Measurements from ENCODE around the gene GLO1.

The GLO1 gene

GRCh38 chr6:38715016-38715689 is 12.2 kb upstream of the GLO1 start, which contains the start of gene DNAH8:
DNAH8 (plus strand) TSS chr6:38715311; CDS start chr6:38722810, 7,499 bp downstream.
- Histone ChIP-seq H2BK5ac (ENCODE audit: low read depth, low read length, poor library complexity) (no peak within 1 kb of the TSS), H3K9ac (ENCODE audit: low read length) (no peak within 1 kb of the TSS), H3K18ac (ENCODE audit: low read length) (no peak within 1 kb of the TSS), H3K79me2 (ENCODE audit: control insufficient read depth, insufficient read depth, low read length, poor library complexity) (no peaks in the 10 kb centered on the region), H2AK5ac (ENCODE audit: low read length) (no peak within 1 kb of the TSS), H2BK12ac (ENCODE audit: low read length) (no peak within 1 kb of the TSS), H4K8ac (ENCODE audit: low read depth, low read length) (no peak within 1 kb of the TSS), H3K27me3 (ENCODE audit: insufficient read depth, low read length) (no peaks in the 10 kb centered on the region), H3K4me1 (ENCODE audit: control insufficient read depth in 1 of 2, insufficient read depth in 2 of 2, low read length in 2 of 2) (peaks cover 0 to under 1% of the 10 kb centered on the region in 2 experiments), H3K79me1 (ENCODE audit: low read length) (no peaks in the 10 kb centered on the region), H3K4ac (ENCODE audit: low read depth, low read length) (no peak within 1 kb of the TSS), H4K12ac (ENCODE audit: low read depth, low read length) (no peak within 1 kb of the TSS), H3K4me3 (ENCODE audit: low read depth, low read length) (no peak within 1 kb of the TSS), H3K9me3 (ENCODE audit: insufficient read depth, low read depth, low read length) (peaks cover 7% of the 10 kb centered on the region), H3K23ac (ENCODE audit: low read length) (no peak within 1 kb of the TSS), H3K36me3 (ENCODE audit: control insufficient read depth in 1 of 2, insufficient read depth in 2 of 2, low read length in 2 of 2) (no peaks in the 10 kb centered on the region), H2AFZ (ENCODE audit: insufficient read depth, low read length, poor library complexity) (no peak within 1 kb of the TSS), H3K4me2 (ENCODE audit: low read length) (no peak within 1 kb of the TSS), H3K14ac (ENCODE audit: low read length) (no peak within 1 kb of the TSS), H3K27ac (ENCODE audit: low read depth, low read length) (no peak within 1 kb of the TSS), H4K91ac (ENCODE audit: low read depth, low read length) (no peak within 1 kb of the TSS), H2BK120ac (ENCODE audit: insufficient read depth, low read length, poor library complexity) (no peak within 1 kb of the TSS)
- WGBS (ENCODE audit: extremely low coverage, insufficient coverage, insufficient read length): no CpG with 5 or more reads among the region's 44 CpGs
- DNase-seq: peak in 1 of 2 donors; percentile 6

DNA sequence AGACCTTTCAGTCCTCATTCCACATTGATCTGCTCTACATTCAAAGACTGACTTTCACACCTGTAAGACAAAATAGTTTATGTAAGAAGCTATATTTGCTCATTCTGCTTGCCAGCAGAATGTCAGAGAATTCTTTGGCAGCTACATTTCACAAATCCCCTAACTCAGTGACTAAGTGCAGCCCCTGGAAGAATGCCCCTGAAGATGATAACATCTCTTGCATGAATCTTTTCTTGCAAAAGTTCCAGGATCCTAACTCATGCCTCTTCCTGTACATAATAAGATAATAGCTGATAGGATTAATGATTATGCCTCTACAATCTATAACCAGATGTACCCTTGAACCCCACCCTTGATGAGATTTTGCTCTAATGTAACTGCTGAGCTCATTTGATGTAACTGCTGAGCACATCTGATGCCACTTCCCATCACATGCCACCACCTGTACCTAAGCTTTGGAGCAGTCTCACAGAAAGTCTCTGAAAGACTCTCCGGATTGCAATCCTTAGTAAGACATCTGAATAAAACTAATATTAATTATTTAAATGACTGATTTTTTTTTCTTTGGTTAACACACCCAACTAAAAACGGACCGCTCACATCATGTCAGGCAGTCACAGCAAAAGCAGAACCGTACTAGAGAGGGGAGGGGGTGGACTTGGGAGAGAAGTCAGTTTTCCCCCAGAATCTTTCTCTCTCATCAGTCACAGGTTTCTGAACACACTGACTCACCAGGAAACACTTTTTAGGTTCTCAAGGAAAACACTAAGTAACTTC is 11.5 kb upstream of the GLO1 start:
- no CpG with 5 or more reads among the region's 4 CpGs for WGBS (ENCODE audit: extremely low coverage, insufficient coverage, insufficient read length)

GRCh38 chr6:38713812-38714211 is 10.9 kb upstream of the GLO1 start:
- Histone ChIP-seq H2BK12ac (ENCODE audit: low read length) (no peak overlapping the region), H3K4me2 (ENCODE audit: low read length) (no peak overlapping the region), H2BK120ac (ENCODE audit: insufficient read depth, low read length, poor library complexity) (no peak overlapping the region), H3K36me3 (ENCODE audit: control insufficient read depth in 1 of 2, insufficient read depth in 2 of 2, low read length in 2 of 2) (no peaks in the 10 kb centered on the region), H3K9me3 (ENCODE audit: insufficient read depth, low read depth, low read length) (peaks cover 9% of the 10 kb centered on the region), H3K27me3 (ENCODE audit: insufficient read depth, low read length) (no peaks in the 10 kb centered on the region), H3K9ac (ENCODE audit: low read length) (no peak overlapping the region), H4K91ac (ENCODE audit: low read depth, low read length) (no peak overlapping the region), H3K4me3 (ENCODE audit: low read depth, low read length) (no peak overlapping the region), H3K23ac (ENCODE audit: low read length) (no peak overlapping the region), H3K4ac (ENCODE audit: low read depth, low read length) (no peak overlapping the region), H2AFZ (ENCODE audit: insufficient read depth, low read length, poor library complexity) (no peak overlapping the region), H3K27ac (ENCODE audit: low read depth, low read length) (no peak overlapping the region), H3K79me1 (ENCODE audit: low read length) (no peaks in the 10 kb centered on the region), H2AK5ac (ENCODE audit: low read length) (no peak overlapping the region), H4K8ac (ENCODE audit: low read depth, low read length) (no peak overlapping the region), H3K14ac (ENCODE audit: low read length) (no peak overlapping the region), H3K79me2 (ENCODE audit: control insufficient read depth, insufficient read depth, low read length, poor library complexity) (no peaks in the 10 kb centered on the region), H2BK5ac (ENCODE audit: low read depth, low read length, poor library complexity) (no peak overlapping the region), H3K4me1 (ENCODE audit: control insufficient read depth in 1 of 2, insufficient read depth in 2 of 2, low read length in 2 of 2) (no peaks in the 10 kb centered on the region), H3K18ac (ENCODE audit: low read length) (no peak overlapping the region), H4K12ac (ENCODE audit: low read depth, low read length) (no peak overlapping the region)
- no CpG with 5 or more reads among the region's 6 CpGs for WGBS (ENCODE audit: extremely low coverage, insufficient coverage, insufficient read length)
- no peak for DNase-seq

More for the DNA sequence above, 11.5 kb upstream of the GLO1 start:
- H3K79me1 ChIP-seq (ENCODE audit: low read length): no peaks in the 10 kb centered on the region
- H2BK12ac ChIP-seq (ENCODE audit: low read length): no peak overlapping the region
- H3K4me2 ChIP-seq (ENCODE audit: low read length): no peak overlapping the region
- no peaks in the 10 kb centered on the region for H3K79me2 ChIP-seq (ENCODE audit: control insufficient read depth, insufficient read depth, low read length, poor library complexity)
- no peak overlapping the region for H2BK5ac ChIP-seq (ENCODE audit: low read depth, low read length, poor library complexity)
- H3K9me3 ChIP-seq (ENCODE audit: insufficient read depth, low read depth, low read length): peaks cover 9% of the 10 kb centered on the region
- H3K27me3 ChIP-seq (ENCODE audit: insufficient read depth, low read length): no peaks in the 10 kb centered on the region
- no peak overlapping the region for H3K18ac ChIP-seq (ENCODE audit: low read length)
- H2AK5ac ChIP-seq (ENCODE audit: low read length): no peak overlapping the region
- H3K27ac ChIP-seq (ENCODE audit: low read depth, low read length): no peak overlapping the region
- H3K14ac ChIP-seq (ENCODE audit: low read length): no peak overlapping the region
- H2BK120ac ChIP-seq (ENCODE audit: insufficient read depth, low read length, poor library complexity): no peak overlapping the region
- peak in 1 of 2 donors; percentile 45 for DNase-seq
- H4K12ac ChIP-seq (ENCODE audit: low read depth, low read length): no peak overlapping the region
- H3K36me3 ChIP-seq (ENCODE audit: control insufficient read depth in 1 of 2, insufficient read depth in 2 of 2, low read length in 2 of 2): no peaks in the 10 kb centered on the region
- no peaks in the 10 kb centered on the region for H3K4me1 ChIP-seq (ENCODE audit: control insufficient read depth in 1 of 2, insufficient read depth in 2 of 2, low read length in 2 of 2)
- H4K8ac ChIP-seq (ENCODE audit: low read depth, low read length): no peak overlapping the region
- no peak overlapping the region for H3K9ac ChIP-seq (ENCODE audit: low read length)
- H4K91ac ChIP-seq (ENCODE audit: low read depth, low read length): no peak overlapping the region
- H3K4ac ChIP-seq (ENCODE audit: low read depth, low read length): no peak overlapping the region
- no peak overlapping the region for H2AFZ ChIP-seq (ENCODE audit: insufficient read depth, low read length, poor library complexity)
- H3K4me3 ChIP-seq (ENCODE audit: low read depth, low read length): no peak overlapping the region
- no peak overlapping the region for H3K23ac ChIP-seq (ENCODE audit: low read length)

DNA sequence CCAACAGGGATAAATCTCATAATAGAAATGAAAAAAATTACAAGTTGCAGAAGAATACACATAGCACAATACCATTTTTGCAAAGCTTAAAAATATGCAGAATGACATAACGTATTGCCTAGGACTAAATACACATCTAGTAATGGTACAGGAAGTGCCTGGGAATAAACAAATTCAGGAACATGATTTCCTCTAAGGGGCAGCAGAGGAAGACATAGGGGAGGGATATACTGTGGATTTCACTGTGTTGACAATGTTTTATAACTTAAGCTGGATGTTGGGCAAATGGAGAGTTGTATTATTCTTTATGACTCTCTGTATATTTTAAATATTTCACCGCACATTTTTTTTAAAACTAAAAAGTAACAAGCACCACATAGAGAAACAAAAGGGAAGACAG is 5.6 kb upstream of the GLO1 start:
- H2BK12ac ChIP-seq (ENCODE audit: low read length): no peak overlapping the region
- no CpG with 5 or more reads among the region's 2 CpGs for WGBS (ENCODE audit: extremely low coverage, insufficient coverage, insufficient read length)
- no peak overlapping the region for H3K9ac ChIP-seq (ENCODE audit: low read length)
- H3K27ac ChIP-seq (ENCODE audit: low read depth, low read length): no peak overlapping the region
- H2AK5ac ChIP-seq (ENCODE audit: low read length): no peak overlapping the region
- H3K18ac ChIP-seq (ENCODE audit: low read length): no peak overlapping the region
- peak in 1 of 2 donors; percentile 18 for DNase-seq
- no peaks in the 10 kb centered on the region for H3K4me1 ChIP-seq (ENCODE audit: control insufficient read depth in 1 of 2, insufficient read depth in 2 of 2, low read length in 2 of 2)
- H3K23ac ChIP-seq (ENCODE audit: low read length): no peak overlapping the region
- H2AFZ ChIP-seq (ENCODE audit: insufficient read depth, low read length, poor library complexity): no peak overlapping the region
- H3K4me3 ChIP-seq (ENCODE audit: low read depth, low read length): no peak overlapping the region
- no peak overlapping the region for H3K4me2 ChIP-seq (ENCODE audit: low read length)
- H3K27me3 ChIP-seq (ENCODE audit: insufficient read depth, low read length): no peaks in the 10 kb centered on the region
- no peak overlapping the region for H2BK120ac ChIP-seq (ENCODE audit: insufficient read depth, low read length, poor library complexity)
- H3K36me3 ChIP-seq (ENCODE audit: control insufficient read depth in 1 of 2, insufficient read depth in 2 of 2, low read length in 2 of 2): no peaks in the 10 kb centered on the region
- H3K9me3 ChIP-seq (ENCODE audit: insufficient read depth, low read depth, low read length): peaks cover 9% of the 10 kb centered on the region
- H2BK5ac ChIP-seq (ENCODE audit: low read depth, low read length, poor library complexity): no peak overlapping the region
- H3K4ac ChIP-seq (ENCODE audit: low read depth, low read length): no peak overlapping the region
- no peaks in the 10 kb centered on the region for H3K79me1 ChIP-seq (ENCODE audit: low read length)
- H3K14ac ChIP-seq (ENCODE audit: low read length): no peak overlapping the region
- no peaks in the 10 kb centered on the region for H3K79me2 ChIP-seq (ENCODE audit: control insufficient read depth, insufficient read depth, low read length, poor library complexity)
- no peak overlapping the region for H4K12ac ChIP-seq (ENCODE audit: low read depth, low read length)
- H4K91ac ChIP-seq (ENCODE audit: low read depth, low read length): no peak overlapping the region
- H4K8ac ChIP-seq (ENCODE audit: low read depth, low read length): no peak overlapping the region

Measured in trophoblast cell (in vitro differentiated cells and primary cell).